HG03045 (cell line): ENCODE results near the gene KLF9.

ENCODE experiments used
- ATAC-seq: cut with Tn5 transposase; IDR thresholded peaks from one replicate; pipeline ENCODE4 v1.9.1; 2021; ENCODE audit warnings: mild to moderate bottlenecking, moderate library complexity; ENCODE audit not compliant: unreplicated experiment

The KLF9 gene

DNA sequence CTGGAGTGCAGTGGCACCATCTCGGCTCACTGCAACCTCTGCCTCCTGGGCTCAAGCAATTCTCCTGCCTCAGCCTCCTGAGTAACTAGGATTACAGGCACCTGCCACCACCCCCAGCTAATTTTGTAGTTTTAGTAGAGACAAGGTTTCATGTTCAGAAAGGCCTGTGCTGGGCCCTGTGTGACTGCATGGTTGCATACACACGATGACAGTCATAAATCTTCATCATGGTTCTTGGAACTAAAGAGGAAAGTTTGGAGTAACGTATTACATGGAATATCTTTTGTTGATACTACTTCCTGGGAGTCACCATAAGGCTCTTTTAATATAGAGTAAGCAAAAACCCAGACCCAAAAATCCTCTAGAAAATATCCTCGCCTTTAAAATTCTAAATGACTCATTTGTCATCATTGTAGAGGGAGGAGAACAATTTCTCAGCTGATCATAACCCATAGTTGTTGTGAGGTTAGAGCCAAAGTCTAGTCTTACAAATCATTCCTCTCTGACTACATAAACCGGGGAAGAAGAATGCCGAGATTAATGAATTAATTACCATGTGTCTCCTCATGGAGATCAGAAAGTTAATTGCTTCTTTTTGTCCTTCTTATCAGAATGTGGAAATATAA is 47.0 kb downstream of the KLF9 start:
- no peak for ATAC-seq

DNA sequence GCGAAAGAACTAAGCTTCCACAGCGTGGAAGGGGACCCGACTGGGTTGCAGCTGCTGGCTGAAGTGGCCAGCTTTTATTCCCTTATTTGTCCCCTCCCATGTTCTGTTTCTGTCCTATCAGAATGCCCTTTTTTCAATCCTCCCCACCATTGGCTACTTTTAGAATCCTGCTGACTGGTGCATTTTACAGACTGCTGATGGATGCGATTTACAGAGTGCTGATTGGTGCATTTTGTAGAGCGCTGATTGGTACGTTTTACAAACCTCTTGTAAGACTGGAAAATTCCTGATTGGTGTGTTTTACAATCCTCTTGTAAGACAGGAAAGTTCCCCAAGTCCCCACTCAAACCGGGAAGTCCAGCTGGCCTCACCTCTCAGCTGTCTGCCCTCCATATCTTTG is 50.7 kb downstream of the KLF9 start:
- no peak for ATAC-seq

DNA sequence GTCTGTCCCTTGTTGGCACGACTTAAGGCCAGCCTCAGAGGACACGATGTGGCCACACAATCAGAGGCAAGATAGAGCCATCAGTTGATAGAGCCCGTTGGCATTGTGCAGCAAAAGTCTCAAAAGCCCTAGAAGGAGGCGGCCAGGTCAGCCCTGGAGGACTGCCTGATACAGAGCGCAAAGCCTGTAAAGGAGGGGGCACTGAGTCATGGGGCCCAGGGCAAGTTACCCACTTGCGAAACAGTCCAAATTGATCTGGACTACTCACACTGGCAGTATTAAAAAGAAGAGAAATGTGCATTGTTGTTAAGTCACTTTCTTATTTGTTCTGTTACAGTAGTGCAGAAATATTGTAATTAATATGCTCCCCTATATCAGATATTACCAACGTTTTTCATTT is 51.5 kb downstream of the KLF9 start:
- no peak for ATAC-seq

DNA sequence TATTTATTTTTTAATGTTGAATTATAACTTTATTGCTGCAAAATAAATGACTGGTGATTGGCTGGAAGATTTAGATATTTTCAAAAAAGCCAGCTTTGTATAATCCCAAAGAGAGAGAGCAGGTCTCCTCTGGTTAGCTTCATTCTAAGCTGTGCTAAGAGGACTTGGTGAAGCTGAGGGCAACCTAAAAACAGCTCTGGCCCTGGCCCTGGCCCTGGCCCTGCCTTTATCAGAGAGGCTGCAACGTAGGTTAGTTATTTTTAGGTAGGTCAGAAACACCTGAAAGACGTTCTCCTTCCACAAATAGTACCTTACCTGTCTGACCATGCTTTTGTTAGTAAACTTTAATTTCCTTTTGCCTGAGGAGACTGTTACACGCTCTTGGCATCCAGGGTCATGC is 58.7 kb downstream of the KLF9 start:
- ATAC-seq = no peak

DNA sequence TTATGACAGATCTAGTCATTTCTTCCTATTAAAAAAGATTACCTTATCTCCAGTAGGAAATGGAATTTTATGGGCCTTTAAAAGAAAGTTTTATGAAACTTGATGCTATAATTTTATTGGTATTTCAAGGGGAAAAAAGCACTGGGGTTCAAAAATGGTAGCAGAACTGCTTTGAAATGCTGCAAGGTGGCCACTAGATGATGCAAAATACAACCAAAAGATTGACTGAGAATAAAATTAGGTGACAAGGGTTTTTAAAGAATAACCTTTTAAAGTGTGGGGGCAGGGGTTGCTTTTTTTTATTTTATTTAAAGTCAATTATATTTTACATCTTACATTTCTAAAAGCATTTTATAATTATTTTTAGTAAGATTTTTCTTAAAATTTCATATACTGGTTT is 61.7 kb downstream of the KLF9 start:
- ATAC-seq = no peak

DNA sequence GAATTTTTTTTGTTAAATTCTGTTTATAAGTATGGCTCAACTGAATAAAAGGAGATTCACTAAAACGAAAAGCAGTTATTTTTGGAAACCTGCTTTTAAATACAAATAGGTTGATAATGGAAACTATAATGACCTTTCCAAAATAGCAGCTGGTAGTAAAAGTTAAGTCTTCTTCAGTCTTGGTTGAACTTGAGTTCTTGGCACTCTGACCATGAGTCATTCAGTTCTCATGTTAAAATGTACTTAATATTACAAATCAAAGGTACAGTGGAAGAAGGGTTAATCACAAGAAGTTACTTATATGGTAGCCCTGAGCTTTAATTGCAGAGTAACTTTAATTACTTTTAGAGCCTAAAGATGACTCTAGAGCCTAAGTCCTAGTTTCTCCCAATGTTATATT is 62.1 kb downstream of the KLF9 start:
- ATAC-seq = no peak

DNA sequence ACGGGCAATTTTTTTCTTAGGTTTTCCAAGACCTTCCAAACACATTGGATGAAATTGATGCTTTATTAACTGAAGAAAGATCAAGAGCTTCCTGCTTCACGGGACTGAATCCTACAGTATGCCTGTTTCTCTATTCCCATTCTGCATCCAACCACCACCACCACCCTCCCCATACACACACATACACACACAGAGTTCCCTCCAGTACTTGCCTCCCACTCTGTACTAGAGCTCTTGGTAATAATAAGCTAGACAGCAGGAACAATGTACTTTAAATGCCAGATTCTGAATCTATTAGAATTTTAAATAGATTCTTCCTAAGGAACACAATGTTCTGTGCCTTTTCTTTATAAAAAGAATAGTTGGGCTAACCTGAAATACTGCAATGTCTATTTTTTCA is 67.4 kb downstream of the KLF9 start:
- no peak for ATAC-seq

DNA sequence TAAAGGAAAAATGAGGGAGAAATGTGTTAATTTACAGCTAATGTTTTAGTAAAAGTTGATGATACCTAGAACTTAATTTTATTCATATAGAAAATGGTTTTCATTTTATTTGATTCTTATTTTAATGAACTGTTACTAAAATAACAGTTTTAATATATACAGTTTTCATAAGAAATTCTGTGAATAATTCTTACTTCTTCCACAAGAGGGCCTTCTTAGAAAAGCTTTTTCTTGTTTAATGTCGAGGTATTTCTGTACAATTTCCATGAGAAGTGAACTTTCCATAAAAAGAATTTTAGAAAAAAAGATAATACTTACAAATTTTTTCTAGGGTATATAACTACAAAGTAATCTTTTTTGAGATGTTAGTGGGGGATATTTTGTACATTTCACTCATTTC is 73.9 kb downstream of the KLF9 start:
- no peak for ATAC-seq
